Measurements from ENCODE around the gene ZNF439. TPM values are rescaled to one million over a fixed set of nuclear protein-coding genes. Genes with fewer than 3 reads are reported as not detected.
"Not testable (repeated sequence)": the region's sequence is repeated elsewhere in the genome, so short reads cannot be mapped to it uniquely, and the experiment has no call there.

The ZNF439 gene
- total and polyA plus RNA-seq, 2 experiments from 2014 or later: 8.8 to 12.1 TPM

DNA sequence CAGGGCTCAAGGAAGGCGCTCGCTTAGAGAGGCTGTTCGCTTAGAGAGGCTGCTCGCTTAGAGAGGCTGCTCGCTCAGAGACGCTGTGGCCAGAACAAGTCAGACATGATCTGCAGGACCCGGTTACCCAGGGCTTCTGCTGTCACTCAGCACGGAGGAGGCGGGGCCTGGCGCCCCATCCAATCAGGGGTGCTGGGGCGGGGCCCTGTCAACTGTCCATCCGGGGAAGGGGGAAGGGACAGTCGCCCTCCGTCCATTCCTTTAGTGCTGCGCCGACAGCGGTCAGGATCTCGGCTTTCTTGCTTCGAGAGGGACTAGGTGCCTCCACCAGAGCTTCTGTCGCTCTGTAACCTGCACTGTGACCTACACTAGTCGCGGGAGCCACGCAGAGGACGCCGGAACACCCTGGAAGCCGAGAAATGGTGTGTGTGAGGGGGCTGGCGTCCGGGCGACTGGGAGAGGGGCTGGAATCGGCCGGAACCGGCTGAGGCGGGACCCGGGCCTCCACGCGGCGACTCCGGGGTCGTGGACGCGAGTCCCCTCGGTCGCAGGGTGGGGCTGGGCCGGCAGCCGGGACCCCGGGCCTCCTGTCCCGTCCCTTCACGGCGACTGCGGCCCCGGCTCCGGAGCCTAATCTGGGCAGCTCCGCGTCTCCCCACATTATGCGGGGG, 34.4 kb upstream of the ZNF439 start, which contains the start of gene ZNF440:
TSS of gene ZNF440 (plus strand) at position 245 of the 671 bp plus-strand sequence. CDS start at position 420, 175 bp downstream.
- H4K20me1 ChIP-seq (ENCODE audit: insufficient read depth): no peaks in the 10 kb centered on the region
- H3K36me3 ChIP-seq (ENCODE audit: low read depth): no peaks in the 10 kb centered on the region
- H3K9me2 ChIP-seq (ENCODE audit: insufficient read depth): no peaks in the 10 kb centered on the region
- no peaks in the 10 kb centered on the region for H3K4me1 ChIP-seq (ENCODE audit: insufficient read depth)
- peak; percentile 96 for DNase-seq
- H3K4me2 ChIP-seq (ENCODE audit: unreplicated experiment): peak within 1 kb of the TSS; percentile 99
- 1 to 3% methylated on average over 37 to 39 of the region's 55 CpGs for WGBS, 2 experiments (ENCODE audit: low coverage in 1 of 2, low lambda C conversion rate in 2 of 2, missing lambda C conversion rate in 2 of 2)
- peak within 1 kb of the TSS; percentile 56 for H3K27ac ChIP-seq
- H3K9me3 ChIP-seq (ENCODE audit: low read depth): no peaks in the 10 kb centered on the region
- TF ChIP-seq EZH2phosphoT487 (IDR thresholded peaks at IDR 0.05; ENCODE audit: insufficient read depth, low read depth) (no peak), EZH2 (IDR thresholded peaks at IDR 0.05; ENCODE audit: insufficient read depth, poor library complexity, severe bottlenecking) (no peak)
- no peaks in the 10 kb centered on the region for H3K27me3 ChIP-seq (replicated peaks; ENCODE audit: insufficient read depth)
- peaks cover 41% of the 10 kb centered on the region for H3K79me2 ChIP-seq (ENCODE audit: insufficient read depth)
- in situ Hi-C loops (cut with MboI): no loop called here
- no peaks in the 10 kb centered on the region for H3F3A ChIP-seq (ENCODE audit: insufficient read depth)
- peak within 1 kb of the TSS; percentile 88 for H3K4me3 ChIP-seq
- peak within 1 kb of the TSS; percentile 94 for H2AFZ ChIP-seq
- peak within 1 kb of the TSS; percentile 86 for H3K9ac ChIP-seq

DNA sequence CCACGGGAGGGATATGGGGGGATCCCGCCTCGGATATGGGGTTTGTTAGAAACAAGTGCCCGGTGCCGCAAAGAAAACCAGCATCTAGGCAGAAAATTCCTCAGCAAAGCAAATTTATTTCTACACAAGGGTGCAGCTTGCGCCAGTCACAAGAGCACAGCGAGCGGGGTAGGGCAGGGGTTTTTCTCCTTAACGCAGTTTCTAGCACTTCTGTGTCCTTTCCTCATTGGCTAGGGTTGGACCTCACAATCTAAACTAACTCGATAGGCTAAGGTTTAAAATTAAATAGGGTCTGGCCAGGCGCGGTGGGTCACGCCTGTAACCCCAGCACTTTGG, 33.9 kb upstream of the ZNF439 start:
- 3 to 7% methylated on average over 13 of the region's 13 CpGs for WGBS, 2 experiments (ENCODE audit: low coverage in 1 of 2, low lambda C conversion rate in 2 of 2, missing lambda C conversion rate in 2 of 2)
- Histone ChIP-seq H3K27me3 (replicated peaks; ENCODE audit: insufficient read depth) (no peaks in the 10 kb centered on the region), H3K36me3 (ENCODE audit: low read depth) (no peaks in the 10 kb centered on the region), H3K79me2 (ENCODE audit: insufficient read depth) (peaks cover 46% of the 10 kb centered on the region), H3K4me3 (peak overlapping the region; percentile 88), H3K9ac (peak overlapping the region; percentile 86), H3K27ac (peak overlapping the region; percentile 56), H3K4me1 (ENCODE audit: insufficient read depth) (no peaks in the 10 kb centered on the region), H4K20me1 (ENCODE audit: insufficient read depth) (no peaks in the 10 kb centered on the region), H3K9me2 (ENCODE audit: insufficient read depth) (no peaks in the 10 kb centered on the region), H3K9me3 (ENCODE audit: low read depth) (no peaks in the 10 kb centered on the region), H3K4me2 (ENCODE audit: unreplicated experiment) (peak overlapping the region; percentile 99), H3F3A (ENCODE audit: insufficient read depth) (no peaks in the 10 kb centered on the region), H2AFZ (peak overlapping the region; percentile 94)
- TF ChIP-seq EZH2 (IDR thresholded peaks at IDR 0.05; ENCODE audit: insufficient read depth, poor library complexity, severe bottlenecking): no peak
- no peak for TF ChIP-seq EZH2phosphoT487 (IDR thresholded peaks at IDR 0.05; ENCODE audit: insufficient read depth, low read depth)
- DNase-seq: peak; percentile 58
- in situ Hi-C loops (cut with MboI): no loop called here

DNA sequence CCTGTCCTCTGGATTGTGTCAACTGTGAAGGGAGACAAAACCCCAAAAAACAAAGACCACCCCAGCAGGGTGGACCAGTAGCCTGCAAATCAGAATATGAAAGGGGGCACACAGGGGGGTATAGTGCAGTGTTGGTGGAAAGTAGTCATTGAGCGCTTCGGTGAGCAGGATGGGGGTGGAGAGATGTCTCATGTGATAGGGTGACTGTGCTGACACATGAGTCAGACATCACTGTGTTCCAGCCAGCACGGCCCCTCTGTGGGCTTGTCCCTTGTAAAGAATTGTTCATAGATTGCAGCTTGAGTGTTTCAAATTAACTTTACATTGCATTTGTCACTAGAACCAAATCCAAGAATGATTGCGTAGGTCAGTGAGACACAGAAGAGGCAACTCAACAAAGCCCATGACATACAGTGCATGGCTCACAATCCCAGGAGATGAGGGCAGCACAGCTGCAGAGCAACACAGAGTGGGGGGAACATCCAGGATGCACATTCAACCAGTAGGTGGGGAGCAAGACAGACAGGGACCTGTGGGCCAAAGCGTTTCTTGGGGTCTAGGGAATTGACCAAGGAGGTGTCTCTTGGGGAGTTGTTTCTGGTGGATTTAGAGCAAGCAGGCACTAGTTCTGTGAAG, 26.9 kb upstream of the ZNF439 start:
- TF ChIP-seq EZH2 (IDR thresholded peaks at IDR 0.05; ENCODE audit: insufficient read depth, poor library complexity, severe bottlenecking) (no peak), EZH2phosphoT487 (IDR thresholded peaks at IDR 0.05; ENCODE audit: insufficient read depth, low read depth) (no peak)
- DNase-seq: peak; percentile 90
- Histone ChIP-seq H3K36me3 (ENCODE audit: low read depth) (no peaks in the 10 kb centered on the region), H3K4me2 (ENCODE audit: unreplicated experiment) (peak overlapping the region; percentile 23), H3K9me3 (ENCODE audit: low read depth) (no peaks in the 10 kb centered on the region), H3K27ac (peak overlapping the region; percentile 66), H2AFZ (no peak overlapping the region), H3K4me3 (no peak overlapping the region), H3K4me1 (ENCODE audit: insufficient read depth) (peaks cover 17% of the 10 kb centered on the region), H3K79me2 (ENCODE audit: insufficient read depth) (peaks cover 68% of the 10 kb centered on the region), H3K27me3 (replicated peaks; ENCODE audit: insufficient read depth) (no peaks in the 10 kb centered on the region), H3K9ac (no peak overlapping the region; the same call in 1 of the 2 replicates), H3K9me2 (ENCODE audit: insufficient read depth) (no peaks in the 10 kb centered on the region), H3F3A (ENCODE audit: insufficient read depth) (peaks cover 21% of the 10 kb centered on the region), H4K20me1 (ENCODE audit: insufficient read depth) (no peaks in the 10 kb centered on the region)
- WGBS, 2 experiments (ENCODE audit: low coverage in 1 of 2, low lambda C conversion rate in 2 of 2, missing lambda C conversion rate in 2 of 2): 27 to 30% methylated on average over 5 of the region's 5 CpGs
- in situ Hi-C loops (cut with MboI): no loop called here

DNA sequence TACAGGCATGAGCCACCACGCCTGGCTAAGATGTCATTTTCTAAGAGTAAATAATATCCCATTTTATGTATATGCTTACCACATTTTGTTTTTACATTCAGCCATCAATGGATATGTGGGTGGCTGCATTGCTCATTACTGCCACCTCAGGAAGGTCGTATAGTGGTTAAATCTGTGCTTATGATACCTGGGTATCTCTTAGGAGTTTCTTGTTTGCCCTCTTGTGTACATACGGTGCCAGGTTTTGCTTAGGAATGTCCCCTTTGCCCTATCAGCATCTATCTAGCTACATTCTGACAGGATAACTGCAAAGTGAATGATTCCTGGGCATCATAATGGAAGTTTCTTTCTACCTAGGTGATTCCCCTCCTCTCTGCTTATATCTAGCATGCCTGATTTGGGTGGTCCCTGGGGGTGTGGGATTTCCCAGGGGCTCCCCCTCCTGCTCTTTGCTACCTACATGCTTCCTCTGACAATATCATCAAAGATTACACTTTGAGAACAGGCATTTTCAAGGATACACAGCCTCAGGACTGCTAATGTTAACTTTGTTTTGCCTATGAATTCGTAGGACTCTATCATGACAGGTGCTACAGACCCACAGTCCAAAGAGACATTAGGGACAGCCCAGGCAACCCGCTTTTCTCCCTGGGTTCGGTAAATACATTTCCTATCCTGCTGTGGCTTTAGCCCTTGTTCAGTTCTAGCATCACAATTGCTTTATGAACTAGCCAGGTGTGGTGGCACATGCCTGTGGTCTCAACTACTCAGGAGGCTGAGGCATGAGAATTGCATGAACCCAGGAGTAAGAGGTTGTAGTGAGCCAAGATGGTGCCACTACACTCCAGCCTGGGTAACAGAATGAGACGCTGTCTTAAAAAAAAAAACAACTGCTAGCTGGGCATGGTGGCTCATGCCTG, 19.3 kb upstream of the ZNF439 start:
- DNase-seq; H3K9me3 ChIP-seq (ENCODE audit: low read depth); H3K4me3 ChIP-seq; in situ Hi-C loops (cut with MboI); H2AFZ ChIP-seq; H3K9ac ChIP-seq; H3K9me2 ChIP-seq (ENCODE audit: insufficient read depth); H3K4me2 ChIP-seq (ENCODE audit: unreplicated experiment); H3F3A ChIP-seq (ENCODE audit: insufficient read depth); H3K27ac ChIP-seq; H4K20me1 ChIP-seq (ENCODE audit: insufficient read depth); H3K4me1 ChIP-seq (ENCODE audit: insufficient read depth); H3K27me3 ChIP-seq (replicated peaks; ENCODE audit: insufficient read depth): not testable (repeated sequence)
- 93 to 94% methylated on average over 7 of the region's 7 CpGs for WGBS, 2 experiments (ENCODE audit: low coverage in 1 of 2, low lambda C conversion rate in 2 of 2, missing lambda C conversion rate in 2 of 2)
- peaks cover 34% of the 10 kb centered on the region for H3K36me3 ChIP-seq (ENCODE audit: low read depth)
- H3K79me2 ChIP-seq (ENCODE audit: insufficient read depth): peaks cover 48% of the 10 kb centered on the region
